ENCODE results near the gene RSPH1.
A peak's percentile ranks its signal among the peaks of the same experiment; 100 is the strongest.

RSPH1 gene

GRCh38 chr21:42531771-42532170, 35.7 kb upstream of the RSPH1 start:
- no peak for DNase-seq (ENCODE audit: low read depth)

- no peak for DNase-seq (ENCODE audit: low read depth)
These were observed 34.1 kb upstream of the RSPH1 start for GRCh38 chr21:42530167-42530518.

- no peak for DNase-seq (ENCODE audit: low read depth)
These were observed 31.6 kb upstream of the RSPH1 start for GRCh38 chr21:42527489-42528158.

- DNase-seq (ENCODE audit: low read depth) = no peak
These were observed 31.1 kb upstream of the RSPH1 start for GRCh38 chr21:42527127-42527488.

GRCh38 chr21:42526379-42526727, 30.3 kb upstream of the RSPH1 start:
- no peak for DNase-seq (ENCODE audit: low read depth)

- no peak for DNase-seq (ENCODE audit: low read depth)
These were observed 29.8 kb upstream of the RSPH1 start for GRCh38 chr21:42525676-42526378.

GRCh38 chr21:42525029-42525581, 29.1 kb upstream of the RSPH1 start:
- DNase-seq (ENCODE audit: low read depth) = no peak

- DNase-seq (ENCODE audit: low read depth) = peak; percentile 23
These were observed 28.5 kb upstream of the RSPH1 start for GRCh38 chr21:42524341-42525028.

- no peak for DNase-seq (ENCODE audit: low read depth)
These were observed 27.9 kb upstream of the RSPH1 start for GRCh38 chr21:42523941-42524340.

GRCh38 chr21:42523211-42523610, 27.2 kb upstream of the RSPH1 start:
- DNase-seq (ENCODE audit: low read depth) = no peak

GRCh38 chr21:42522771-42523170, 26.7 kb upstream of the RSPH1 start:
- no peak for DNase-seq (ENCODE audit: low read depth)

GRCh38 chr21:42522271-42522670, 26.2 kb upstream of the RSPH1 start:
- no peak for DNase-seq (ENCODE audit: low read depth)

- DNase-seq (ENCODE audit: low read depth) = no peak
These were observed 25.8 kb upstream of the RSPH1 start for GRCh38 chr21:42521805-42522204.

- no peak for DNase-seq (ENCODE audit: low read depth)
These were observed 25.4 kb upstream of the RSPH1 start for GRCh38 chr21:42521384-42521783.

- DNase-seq (ENCODE audit: low read depth) = no peak
These were observed 24.7 kb upstream of the RSPH1 start for GRCh38 chr21:42520628-42521253.

- DNase-seq (ENCODE audit: low read depth) = no peak
These were observed 22.6 kb upstream of the RSPH1 start for GRCh38 chr21:42518626-42519025.

GRCh38 chr21:42518215-42518614, 22.2 kb upstream of the RSPH1 start:
- DNase-seq (ENCODE audit: low read depth) = no peak

- DNase-seq (ENCODE audit: low read depth) = no peak
These were observed 19.9 kb upstream of the RSPH1 start for GRCh38 chr21:42515708-42516502.

- no peak for DNase-seq (ENCODE audit: low read depth)
These were observed 18.8 kb upstream of the RSPH1 start for GRCh38 chr21:42514883-42515228.

GRCh38 chr21:42513985-42514882, 18.2 kb upstream of the RSPH1 start:
- DNase-seq (ENCODE audit: low read depth) = no peak
